DOHH2 (cell line): ENCODE data around the gene SLITRK2.

ENCODE experiments used
- CTCF ChIP-seq: fragments of 200-600 bp; sonication (generic); IDR thresholded peaks from one replicate; pipeline ENCODE4 v1.5.1; 2014; ENCODE audit warnings: antibody characterized with exemption, mild to moderate bottlenecking, low read depth, low read length; ENCODE audit not compliant: poor library complexity, severe bottlenecking
- EZH2phosphoT487 ChIP-seq: fragments of 200-600 bp; sonication (generic); IDR thresholded peaks from 2 replicates; pipeline ENCODE4 v1.6.1; 2017; ENCODE audit warnings: borderline replicate concordance, mild to moderate bottlenecking, antibody characterized with exemption, low read length, moderate library complexity, mixed read lengths

GRCh38 chrX:145832796-145833195 lies 15.2 kb downstream of the SLITRK2 start:
- TF ChIP-seq CTCF (no peak), EZH2phosphoT487 (no peak)
